ENCODE results near the gene LMO7.

The LMO7 gene

DNA sequence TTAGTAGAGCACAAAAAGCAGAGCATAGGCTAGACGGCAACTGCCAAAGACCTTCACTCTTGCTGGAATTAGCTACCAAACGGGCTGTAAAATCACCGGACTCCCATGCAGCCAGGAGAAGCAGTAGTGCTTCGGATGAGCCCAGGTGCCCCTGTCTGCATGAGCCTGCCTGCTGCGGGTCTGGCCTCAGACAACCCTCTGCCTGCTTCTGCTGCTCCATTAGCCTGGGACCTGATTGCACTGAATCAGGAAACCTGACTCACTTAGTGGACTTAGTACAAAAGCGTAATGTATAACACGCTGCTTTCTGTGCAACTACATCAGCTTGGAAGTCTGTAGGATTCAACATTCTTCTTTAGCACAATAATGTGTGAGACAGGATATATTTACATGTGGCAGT, 170.0 kb downstream of the LMO7 start:
- FAIRE-seq: peak; percentile 81

DNA sequence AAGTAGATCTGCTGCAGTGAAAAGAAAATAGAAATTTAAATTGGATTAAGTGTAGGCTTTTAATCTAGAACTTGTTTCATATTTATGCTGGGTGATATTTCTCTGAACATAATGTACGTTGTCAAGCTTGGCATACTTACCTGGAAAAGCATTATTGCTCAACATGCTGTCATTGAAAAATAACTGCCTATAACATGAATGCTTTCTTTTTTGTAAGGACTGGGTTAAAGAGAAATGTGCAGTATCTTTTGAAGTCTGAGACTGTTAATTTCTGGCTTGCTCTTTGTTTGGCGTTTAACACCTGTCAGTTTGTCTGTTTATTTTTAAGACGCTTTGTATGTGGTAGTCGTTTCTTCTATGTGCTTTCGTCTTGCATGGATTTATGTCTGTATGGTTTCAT, 175.2 kb downstream of the LMO7 start:
- no peak for FAIRE-seq

DNA sequence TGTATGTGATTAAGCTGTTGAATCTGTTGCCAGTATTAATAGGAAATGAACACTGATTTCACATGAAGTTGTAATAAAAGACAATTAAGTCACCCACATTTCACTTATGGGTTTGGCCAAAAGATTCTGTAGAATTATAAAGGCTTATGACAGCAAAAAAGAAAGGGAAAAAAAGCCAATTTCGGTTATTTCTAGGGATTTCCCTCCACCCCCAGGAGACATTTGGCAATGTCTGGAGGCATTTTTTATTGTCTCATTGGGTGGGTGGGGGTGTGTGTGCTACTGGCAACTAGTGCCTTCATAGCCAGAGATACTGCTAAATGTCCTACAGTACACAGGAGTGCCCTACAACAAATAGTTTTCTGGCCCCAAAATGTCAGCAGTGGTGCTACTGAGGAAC, 175.7 kb downstream of the LMO7 start:
- no peak for FAIRE-seq

DNA sequence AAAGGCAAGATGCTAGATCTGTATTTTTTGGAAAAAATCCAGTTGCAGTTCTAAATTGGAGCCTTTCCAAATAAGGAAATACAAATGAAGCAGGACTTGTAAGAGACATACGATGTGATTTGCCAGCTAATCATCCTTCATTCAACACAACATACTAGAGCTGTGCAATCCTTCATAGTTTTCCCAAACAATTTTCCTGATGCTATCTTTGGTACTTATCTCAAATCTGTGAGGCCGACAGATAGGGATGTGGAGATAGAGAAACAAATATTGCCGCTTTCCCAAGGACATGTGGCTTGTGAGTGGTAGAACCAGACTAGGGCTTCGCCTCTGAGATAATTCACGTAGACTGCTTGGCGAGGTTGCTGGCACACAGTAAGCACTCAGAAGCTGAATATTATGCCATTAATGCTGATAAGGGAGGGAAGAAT, 176.6 kb downstream of the LMO7 start:
- no peak for FAIRE-seq

DNA sequence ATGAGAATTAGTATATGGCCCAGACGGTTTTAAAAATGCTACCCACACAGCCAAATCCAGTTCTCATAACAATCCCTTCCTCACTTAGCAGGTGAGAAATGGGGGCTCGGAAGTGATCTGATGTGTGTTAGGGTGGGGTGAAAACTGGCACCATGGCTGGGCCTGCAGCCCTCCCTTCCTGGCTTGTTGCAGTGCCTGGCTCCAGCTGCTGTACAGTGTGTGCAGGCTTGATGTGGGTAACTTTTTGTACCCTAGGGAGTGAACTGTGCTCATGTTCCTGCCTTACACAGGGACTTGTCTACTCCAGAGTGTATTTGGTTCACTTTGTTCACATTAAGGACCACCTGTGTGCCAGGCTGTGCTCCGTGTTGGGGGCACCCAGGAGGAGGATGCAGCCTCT, 177.2 kb downstream of the LMO7 start:
- no peak for FAIRE-seq

DNA sequence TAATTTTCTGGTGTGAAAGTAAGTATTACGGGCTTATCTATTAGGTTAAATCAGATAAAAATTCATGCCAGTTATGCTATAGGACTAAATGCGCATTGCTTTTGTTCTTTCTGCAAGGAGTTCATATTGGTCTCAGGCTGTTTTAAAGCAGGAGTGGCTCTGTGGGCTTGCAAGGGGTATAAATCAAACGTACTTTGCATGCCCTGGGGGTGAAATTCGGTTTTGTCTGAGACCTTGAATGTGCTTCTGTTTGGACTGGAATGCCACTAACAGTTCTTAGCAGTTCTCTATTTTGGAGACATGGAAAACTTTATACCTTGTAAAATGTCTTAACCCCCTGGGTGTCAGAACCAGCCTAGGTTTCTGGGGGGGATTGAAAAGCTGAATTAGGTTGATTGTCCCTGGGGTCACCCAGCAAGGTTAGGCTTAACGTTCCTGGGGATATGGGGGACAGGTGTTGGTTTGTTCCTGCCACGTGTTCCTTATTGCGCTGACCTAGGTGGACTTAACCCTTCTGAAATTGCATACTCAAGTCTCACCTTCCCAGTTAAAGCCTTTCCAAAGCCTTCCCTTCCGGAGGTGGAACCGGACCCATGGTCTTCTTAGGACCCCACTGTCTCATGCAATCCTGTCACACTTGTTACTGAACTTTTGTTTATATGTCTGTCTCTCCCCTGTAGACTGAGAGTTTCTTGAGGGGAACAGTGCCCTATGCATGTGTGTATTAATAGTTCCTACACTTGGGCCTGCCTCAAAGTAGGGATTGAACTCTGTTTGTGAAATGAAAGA, 182.2 kb downstream of the LMO7 start:
- no peak for FAIRE-seq

DNA sequence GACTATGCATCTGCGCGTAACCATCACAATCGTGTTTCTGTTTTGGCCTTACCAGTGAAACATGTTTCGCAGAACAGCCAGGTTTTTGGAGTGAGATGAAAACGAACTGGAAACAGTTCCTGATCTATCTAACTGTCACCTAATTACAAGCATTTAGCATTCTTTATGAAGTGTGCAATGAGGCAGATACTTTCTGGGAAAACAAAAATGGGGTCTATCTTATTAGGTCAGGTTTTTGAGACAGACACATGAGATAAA, 182.8 kb downstream of the LMO7 start:
- no peak for FAIRE-seq

DNA sequence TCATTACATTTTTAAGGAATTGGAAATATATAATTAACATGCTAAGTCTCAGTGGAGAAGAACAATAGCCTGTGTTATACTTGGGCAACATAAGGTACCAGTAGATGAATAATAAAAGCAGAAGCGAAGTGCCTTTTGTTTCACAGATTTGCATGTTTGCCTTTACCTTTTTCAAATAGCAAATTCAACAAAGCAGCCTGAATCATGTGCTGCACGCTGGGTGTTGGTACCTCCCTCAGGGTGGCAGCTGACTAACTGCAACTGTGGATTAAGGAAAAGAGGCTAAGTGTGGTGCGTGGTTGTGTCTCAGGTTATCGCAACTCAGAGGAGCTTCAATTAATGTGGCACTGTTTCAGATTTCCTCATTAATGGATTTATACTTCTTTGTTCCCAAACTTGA, 189.0 kb downstream of the LMO7 start:
- no peak for FAIRE-seq

DNA sequence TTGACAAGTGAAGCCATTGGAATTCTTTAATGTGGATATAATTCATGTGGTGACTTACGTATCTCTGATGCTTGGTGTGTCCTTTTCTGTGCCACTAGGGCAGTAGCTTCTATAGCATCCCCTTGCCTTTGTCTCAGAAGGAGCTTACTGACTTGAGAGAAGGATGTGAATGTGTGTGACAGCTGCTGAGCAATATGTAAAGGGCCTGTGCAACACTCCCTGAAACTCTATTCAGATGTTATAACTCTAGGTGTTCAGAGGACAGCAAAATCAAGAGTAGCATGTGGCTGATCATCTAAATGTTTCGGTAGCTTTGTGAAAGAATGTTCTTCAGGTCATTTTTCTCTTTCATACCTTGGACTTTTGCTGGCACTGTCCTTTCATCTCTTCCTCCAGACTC, 189.5 kb downstream of the LMO7 start:
- FAIRE-seq: no peak

DNA sequence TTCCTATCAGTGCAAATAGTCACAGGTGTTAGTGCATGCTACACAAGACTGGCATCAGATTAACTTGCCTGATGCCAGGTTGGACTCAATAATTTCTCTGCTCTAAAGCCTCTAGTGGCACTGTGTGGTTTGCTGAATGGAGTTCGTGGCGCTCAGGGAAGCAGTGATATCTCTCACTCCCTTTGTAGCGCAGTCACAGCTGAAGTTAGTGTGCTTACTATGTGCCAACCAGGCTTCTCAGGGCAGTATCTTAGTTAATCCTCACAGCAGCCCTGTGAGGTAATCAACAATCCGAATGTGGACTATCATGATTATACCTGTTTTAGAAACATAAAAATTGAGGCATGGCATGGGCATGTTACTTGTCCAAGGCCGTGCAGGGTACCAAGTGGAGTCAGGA, 190.3 kb downstream of the LMO7 start:
- no peak for FAIRE-seq

DNA sequence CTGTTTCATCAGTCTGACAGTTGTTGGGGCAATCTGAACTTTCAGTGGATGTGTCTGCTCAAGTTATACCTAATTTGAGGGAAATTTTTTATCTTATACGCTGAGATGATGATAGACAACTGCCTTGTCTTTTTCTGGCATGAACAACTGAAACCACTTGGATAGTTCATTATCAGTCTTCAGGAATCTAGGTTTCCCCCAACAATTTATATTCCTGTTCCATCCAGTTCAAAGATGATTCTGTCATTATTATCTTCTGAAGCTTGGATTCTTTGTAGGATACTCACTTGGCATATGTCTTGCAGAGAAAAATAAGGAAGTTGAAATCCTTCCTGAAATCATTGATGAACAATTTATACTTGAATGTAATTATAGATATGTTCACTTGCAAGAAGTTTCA, 193.7 kb downstream of the LMO7 start:
- no peak for FAIRE-seq

DNA sequence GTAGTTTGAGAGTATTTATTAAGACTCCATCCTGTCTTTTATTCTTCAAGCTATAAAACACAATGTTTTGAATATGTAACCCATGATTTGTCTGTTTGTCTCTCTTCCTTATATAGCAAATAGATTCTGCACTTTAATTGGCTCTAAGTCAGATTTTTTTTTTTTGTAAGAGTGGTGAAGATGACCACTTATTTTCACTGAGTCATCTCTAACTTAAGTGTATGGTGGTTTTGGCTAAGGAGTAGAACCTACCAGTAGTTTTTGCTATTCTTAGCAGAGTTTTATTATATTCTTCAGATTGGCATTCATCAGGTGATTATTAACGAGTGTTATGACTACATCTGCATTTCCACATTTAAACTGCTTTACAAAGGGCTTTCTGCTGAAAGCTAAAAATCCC, 194.7 kb downstream of the LMO7 start:
- no peak for FAIRE-seq

DNA sequence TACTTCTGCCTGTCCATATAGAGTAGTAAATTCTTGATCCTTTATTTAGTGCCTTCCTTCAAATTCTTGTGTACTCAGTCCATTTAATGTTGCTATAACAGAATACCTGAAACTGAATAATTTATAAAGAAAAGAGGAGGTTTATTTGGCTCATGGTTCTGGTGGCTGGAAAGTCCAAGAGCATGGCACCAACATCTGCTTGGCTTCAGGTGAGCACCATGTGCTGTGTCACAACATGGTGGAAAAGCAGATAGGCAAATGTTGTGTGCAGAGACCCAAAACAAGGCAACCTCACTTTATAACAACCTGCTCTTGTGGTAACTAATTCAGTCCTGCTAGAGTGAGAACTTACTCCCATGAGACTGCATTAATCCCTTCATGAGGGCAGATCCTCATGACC, 195.3 kb downstream of the LMO7 start:
- FAIRE-seq: no peak

DNA sequence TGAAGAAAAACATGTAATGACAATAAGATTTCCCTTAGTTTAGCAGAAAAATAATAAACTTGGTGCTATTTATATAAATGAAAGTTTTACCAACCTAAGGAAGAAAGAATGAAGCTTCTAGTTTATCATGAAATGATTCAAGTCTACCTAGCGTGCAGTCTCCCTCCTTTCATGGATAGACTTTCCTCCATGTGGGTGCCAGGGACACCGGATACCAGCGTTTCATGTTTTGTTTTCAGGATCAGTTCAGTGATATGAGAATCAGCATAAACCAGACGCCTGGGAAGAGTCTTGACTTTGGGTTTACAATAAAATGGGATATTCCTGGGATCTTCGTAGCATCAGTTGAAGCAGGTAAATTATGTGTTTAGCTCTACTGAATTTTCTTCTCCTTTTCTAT, 196.7 kb downstream of the LMO7 start:
- no peak for FAIRE-seq

DNA sequence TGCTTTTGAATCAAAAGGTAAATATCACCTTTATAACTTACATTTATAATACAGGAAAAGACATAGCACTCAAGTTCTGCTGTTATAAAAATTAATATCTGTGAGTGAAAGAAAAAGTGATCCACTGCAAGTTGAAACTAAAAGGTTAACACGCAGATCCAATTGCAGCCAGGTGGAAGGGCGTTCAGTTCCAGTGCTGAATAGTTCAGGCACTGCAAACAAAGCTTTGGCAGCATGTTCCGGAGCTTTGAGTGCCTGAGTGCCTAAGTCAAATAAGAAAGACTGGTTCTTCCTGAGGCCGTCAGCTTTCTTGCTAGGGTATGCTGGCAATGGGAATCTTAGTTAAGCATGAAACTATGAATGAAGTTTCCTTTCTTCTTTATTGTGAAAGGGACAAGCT, 200.3 kb downstream of the LMO7 start:
- peak; percentile 24 for FAIRE-seq

DNA sequence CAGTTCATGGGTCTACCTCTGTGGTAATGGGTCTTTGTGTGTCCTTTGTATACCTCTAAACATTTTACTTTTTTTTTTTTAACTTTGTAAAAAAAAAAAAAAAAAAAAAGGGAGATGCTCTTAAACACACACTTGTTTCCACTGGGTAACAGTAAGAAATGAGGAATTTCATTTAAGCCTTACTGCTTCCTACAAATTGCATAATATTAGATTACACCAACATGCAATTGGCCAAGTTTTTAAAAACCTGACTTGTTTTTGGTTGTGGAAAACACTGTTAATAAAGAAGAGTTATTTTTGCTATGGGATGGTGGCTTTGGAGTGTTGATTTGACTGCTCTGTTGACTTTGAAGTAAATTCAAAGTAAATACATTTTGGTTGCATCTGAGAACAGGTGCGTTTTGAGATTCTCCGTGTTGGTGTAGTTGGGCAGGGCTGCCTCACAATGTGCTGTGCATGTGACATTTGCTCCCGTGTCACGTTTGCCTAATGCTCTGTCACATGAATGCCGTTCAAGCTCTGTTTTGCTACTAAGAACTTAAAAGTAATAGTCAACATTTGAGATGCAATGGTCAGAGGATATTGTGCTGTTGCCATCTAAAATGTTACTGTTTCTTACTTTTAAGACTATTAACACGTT, 202.4 kb downstream of the LMO7 start:
- no peak for FAIRE-seq

DNA sequence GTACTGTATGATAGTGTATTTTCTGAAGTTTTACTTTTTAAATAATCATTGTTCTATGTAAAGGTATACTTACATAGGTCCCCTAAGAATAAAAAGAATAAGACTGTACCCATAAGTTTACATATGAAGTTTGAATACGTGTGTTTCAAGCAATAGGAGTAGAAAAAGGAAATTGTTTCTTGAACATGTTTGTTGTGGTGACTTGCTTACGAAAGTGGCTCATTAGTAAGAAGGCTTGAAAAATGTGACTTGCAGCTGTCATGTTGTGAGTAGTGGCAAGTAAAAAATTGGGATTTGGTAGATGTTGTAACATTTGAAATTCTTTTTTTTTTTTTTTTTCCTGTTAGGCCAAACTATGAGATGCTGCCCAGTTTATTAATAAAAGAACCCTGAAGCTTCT, 203.3 kb downstream of the LMO7 start:
- FAIRE-seq: peak; percentile 76

DNA sequence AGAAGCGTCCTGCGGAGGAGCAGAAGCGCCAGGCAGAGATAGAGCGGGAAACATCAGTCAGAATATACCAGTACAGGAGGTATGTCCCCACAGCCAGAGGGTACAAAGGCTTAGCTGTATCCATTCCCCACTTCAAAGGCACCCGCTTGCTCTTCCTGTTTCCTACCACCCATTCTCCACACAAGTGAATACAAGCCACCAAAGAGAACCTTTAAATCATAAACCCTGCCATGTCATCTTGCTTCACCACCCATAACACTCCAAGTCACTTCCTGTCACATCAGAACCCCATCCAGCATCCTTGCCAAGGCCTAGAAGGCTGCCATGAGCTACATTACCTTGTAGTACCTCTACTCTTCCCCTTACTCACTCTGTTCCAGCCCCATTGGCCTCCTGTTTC, 205.8 kb downstream of the LMO7 start:
- FAIRE-seq: no peak

DNA sequence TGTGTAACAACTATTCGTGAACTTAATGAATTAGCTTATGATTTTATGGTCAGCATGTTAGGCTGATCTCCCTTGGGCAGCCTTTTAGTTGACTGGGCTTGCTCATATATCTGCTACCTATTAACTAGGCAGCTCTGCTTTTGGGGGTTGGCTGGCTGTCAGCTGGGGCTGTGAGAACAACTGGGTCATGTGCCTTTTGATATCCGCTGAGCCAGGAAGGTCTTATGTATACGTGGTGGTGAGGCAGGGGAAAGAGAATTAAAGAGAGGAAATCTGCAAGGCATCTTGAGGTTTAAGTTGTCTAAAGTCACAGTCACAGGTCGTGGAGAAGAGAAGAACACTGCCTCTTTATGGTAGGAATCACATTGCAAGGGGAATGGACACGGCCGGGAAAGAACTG, 206.9 kb downstream of the LMO7 start:
- FAIRE-seq: no peak

DNA sequence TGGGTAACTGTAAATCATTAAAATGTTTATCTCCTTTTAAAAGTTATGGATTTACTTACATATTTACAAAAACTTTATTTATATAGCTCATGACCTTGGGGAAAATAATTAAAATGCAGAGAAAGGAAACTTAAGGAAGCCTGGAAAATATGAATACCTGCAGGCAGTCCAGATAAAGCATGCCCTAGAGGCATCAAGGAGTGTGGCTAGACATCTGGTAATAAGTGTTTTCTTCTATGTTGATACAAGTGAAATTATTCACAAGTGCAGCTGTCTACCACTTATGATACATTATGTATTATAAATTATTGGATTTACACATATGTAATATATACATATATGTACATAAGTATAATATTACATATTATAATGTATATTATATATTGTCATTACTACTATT, 207.9 kb downstream of the LMO7 start:
- FAIRE-seq: no peak

DNA sequence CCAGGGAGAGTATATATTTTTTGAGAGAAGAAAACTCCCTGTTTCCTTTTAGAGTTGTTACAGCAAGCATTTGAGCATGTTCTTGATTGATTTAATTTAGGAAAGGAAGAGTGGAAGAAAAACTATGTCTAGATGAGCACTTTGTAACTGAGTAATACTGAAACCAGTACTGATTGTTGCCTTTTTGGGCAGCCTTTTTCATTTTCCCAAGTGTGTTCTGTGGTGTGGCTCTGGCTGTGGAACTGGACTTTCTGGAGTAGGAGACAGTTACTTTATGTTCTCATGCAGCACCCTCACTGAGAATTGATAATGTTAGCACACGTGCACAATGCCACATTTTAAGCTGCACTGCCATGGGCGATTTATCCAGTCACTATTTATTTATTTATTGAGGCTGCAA, 211.5 kb downstream of the LMO7 start:
- FAIRE-seq: no peak

DNA sequence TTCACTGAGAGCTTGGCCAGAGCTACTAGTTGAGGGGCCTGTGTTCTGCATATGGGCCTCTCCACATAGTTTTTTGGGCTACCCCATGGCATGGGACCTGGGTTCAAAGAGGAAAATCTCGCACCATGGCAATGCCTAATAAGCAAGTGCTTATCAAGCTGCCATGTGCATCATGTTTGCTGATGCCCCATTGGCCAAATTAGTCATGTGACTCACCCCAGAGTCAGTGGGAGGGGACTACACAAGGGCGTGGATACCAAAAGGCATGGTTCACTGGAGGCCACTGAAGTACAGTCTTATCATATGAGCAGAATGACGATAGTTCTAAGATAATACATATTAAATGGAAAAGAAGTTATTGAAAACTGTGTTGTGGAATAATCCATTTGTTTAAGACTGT, 214.8 kb downstream of the LMO7 start:
- FAIRE-seq: no peak

DNA sequence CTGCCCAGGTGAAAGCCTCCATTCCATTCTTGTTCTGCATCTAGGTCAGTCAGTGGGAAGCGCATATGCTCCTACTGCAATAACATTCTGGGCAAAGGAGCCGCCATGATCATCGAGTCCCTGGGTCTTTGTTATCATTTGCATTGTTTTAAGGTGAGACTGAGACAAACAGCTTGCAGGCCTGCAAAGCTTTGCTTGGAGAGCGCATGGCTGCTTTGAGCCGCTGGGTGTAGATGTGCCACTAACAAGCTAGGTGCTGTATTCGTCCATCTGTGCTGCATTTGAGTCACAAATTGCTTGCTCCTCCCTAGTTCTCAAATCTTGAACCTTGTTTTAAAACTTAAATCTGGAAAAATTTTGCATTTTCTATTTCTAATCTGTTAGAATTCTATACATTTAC, 219.1 kb downstream of the LMO7 start:
- FAIRE-seq: no peak

DNA sequence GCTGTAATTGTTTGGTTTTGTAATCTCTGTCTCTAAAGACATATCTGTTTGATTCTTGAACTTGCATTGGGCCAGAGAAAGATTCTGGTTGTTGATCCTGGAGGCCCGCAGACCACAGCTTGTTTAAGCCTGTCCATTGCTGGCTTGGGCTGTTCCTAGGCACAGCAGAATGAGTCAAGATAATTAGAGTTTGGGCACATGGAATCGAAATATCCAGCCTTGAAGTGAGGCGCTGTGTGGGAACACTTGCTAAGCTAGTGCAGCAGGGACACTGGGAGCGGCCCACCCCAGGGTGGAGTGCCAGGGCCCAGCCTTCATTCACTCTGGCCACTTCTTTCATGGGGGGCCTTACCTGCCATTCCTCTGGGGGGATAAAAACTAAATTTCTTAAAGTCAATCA, 219.7 kb downstream of the LMO7 start:
- FAIRE-seq: no peak

DNA sequence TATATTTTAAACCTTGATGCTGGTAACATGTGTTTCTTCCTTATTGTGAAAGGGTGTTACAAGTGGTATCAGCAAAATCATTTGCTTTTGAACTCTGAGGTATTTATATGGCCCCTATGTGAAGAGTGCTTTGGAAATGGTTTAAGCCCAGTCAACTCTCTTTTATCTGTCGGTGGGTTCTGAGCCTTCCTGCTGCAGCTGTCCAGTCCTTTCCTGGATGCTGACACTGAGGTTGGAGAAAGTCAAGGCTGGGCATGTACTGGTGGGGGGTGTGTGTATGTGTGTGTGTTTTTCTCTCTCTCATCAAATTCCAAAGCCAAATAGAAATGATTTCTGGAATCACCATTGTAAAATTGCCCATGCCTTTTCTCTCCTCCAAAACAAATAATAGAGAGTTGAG, 221.2 kb downstream of the LMO7 start:
- no peak for FAIRE-seq

Data from islet of Langerhans (tissue), 1 donor.